ENCODE data around the gene CPNE7. TPM values are rescaled to one million over a fixed set of nuclear protein-coding genes. Genes with fewer than 3 reads are reported as not detected.

Gene CPNE7
- total and polyA plus RNA-seq, 2 of the 13 experiments (the other 11 are each of a cell fraction or from before 2014, with no cell fraction given) = 0.59 TPM; not detected in 1

- TF ChIP-seq ZNF614 (CRISPR knock-in tag; IDR thresholded peaks at IDR 0.05; ENCODE audit: borderline replicate concordance) = peak; percentile 74; the same call in 1 of the 2 replicates
- TF ChIP-seq BCL3 (CRISPR knock-in tag; IDR thresholded peaks at IDR 0.05) = peak; percentile 54; the same call in 1 of the 2 replicates
- peak; percentile 70; the same call in 1 of the 2 replicates for TF ChIP-seq MAF1 (CRISPR knock-in tag; IDR thresholded peaks at IDR 0.05; ENCODE audit: borderline replicate concordance)
- peak; percentile 88 for TF ChIP-seq ZNF839 (CRISPR knock-in tag; IDR thresholded peaks at IDR 0.05; ENCODE audit: borderline replicate concordance)
- peak; percentile 40; the same call in 1 of the 2 replicates for TF ChIP-seq ZNF543 (CRISPR knock-in tag; IDR thresholded peaks at IDR 0.05)
- no peak for TF ChIP-seq ZBTB2 (CRISPR knock-in tag; IDR thresholded peaks at IDR 0.05; ENCODE audit: low read depth)
- no peak for TF ChIP-seq ZNF20 (CRISPR knock-in tag; IDR thresholded peaks at IDR 0.05)
- no peak; the same call in 1 of the 2 replicates for TF ChIP-seq ZNF383 (CRISPR knock-in tag; IDR thresholded peaks at IDR 0.05; ENCODE audit: borderline replicate concordance)
- TF ChIP-seq TBX3 (IDR thresholded peaks at IDR 0.05; ENCODE audit: borderline replicate concordance) = no peak
- TF ChIP-seq NFATC3 (CRISPR knock-in tag; IDR thresholded peaks at IDR 0.05) = peak; percentile 34; the same call in 1 of the 2 replicates
- no peak for TF ChIP-seq ZNF850 (CRISPR knock-in tag; conservative IDR thresholded peaks at IDR 0.05)
- peak; percentile 61; the same call in 1 of the 2 replicates for TF ChIP-seq ZNF703 (CRISPR knock-in tag; IDR thresholded peaks at IDR 0.05; ENCODE audit: borderline replicate concordance)
- no peak for TF ChIP-seq MYC (CRISPR knock-in tag; IDR thresholded peaks at IDR 0.05; ENCODE audit: borderline replicate concordance)
- peak; percentile 57; the same call in 1 of the 2 replicates for TF ChIP-seq MED13 (CRISPR knock-in tag; IDR thresholded peaks at IDR 0.05)
- TF ChIP-seq ZNF256 (CRISPR knock-in tag; conservative IDR thresholded peaks at IDR 0.05) = no peak; the same call in 1 of the 2 replicates
- TF ChIP-seq ZNF234 (CRISPR knock-in tag; conservative IDR thresholded peaks at IDR 0.05) = no peak
- peak; percentile 69 for TF ChIP-seq U2AF1 (optimal IDR thresholded peaks at IDR 0.05; ENCODE audit: low read depth, low read length)
- TF ChIP-seq STAT6 (CRISPR knock-in tag; IDR thresholded peaks at IDR 0.05; ENCODE audit: borderline replicate concordance) = peak; percentile 90; the same call in 1 of the 2 replicates
- no peak for TF ChIP-seq ZFP62 (CRISPR knock-in tag; IDR thresholded peaks at IDR 0.05)
- TF ChIP-seq DBP (CRISPR knock-in tag; IDR thresholded peaks at IDR 0.05; ENCODE audit: not compliant biosample characterization) = peak; percentile 65
- TF ChIP-seq ZNF737 (CRISPR knock-in tag; IDR thresholded peaks at IDR 0.05; ENCODE audit: borderline replicate concordance) = 0 out of 2 replicates have a peak, but pooled peaks have one; percentile 82
These were observed 9.8 kb upstream of the CPNE7 start (continued) for GRCh38 chr16:89565506-89566372.

Measured in HepG2 (cell line).